Inflammatory macrophage treated with lipopolysaccharide for 4 hours (primary cell): ENCODE data around the gene PAK5.

Source experiments
- DNase-seq: peaks from one replicate; pipeline ENCODE4 v3.0.0-alpha.2; 2020

PAK5 gene

GRCh38 chr20:9838378-9839295 is at the start of gene PAK5:
PAK5 (minus strand) TSS chr20:9839076; CDS start chr20:9644328, 194,748 bp downstream.
- no peak for DNase-seq

- no peak for DNase-seq
Measured at GRCh38 chr20:9887706-9888105, 48.8 kb upstream of the PAK5 start.

DNA sequence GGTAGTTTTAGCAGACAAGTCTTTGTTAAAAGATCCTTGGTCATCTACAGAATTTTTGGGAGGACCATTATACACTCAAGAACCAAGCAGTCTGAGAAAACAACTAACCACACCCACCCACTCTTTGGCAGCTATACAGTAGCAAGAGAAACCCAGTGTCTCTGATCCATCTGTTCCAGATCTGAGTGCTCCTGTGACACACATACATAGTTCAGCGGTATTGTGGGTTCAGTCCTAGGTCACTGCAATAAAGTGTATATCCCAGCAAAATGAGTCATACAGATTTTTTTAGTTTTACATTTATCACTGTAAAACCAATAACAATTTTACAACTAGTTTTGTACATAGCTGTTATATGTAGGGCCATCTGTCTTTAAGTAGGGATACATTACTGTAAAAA is 47.4 kb upstream of the PAK5 start:
- DNase-seq: no peak

GRCh38 chr20:9884666-9885065 is 45.8 kb upstream of the PAK5 start:
- DNase-seq: no peak

- no peak for DNase-seq
Measured at GRCh38 chr20:9884061-9884460, 45.2 kb upstream of the PAK5 start.

- DNase-seq: no peak
Measured at GRCh38 chr20:9877932-9878495, 39.1 kb upstream of the PAK5 start.

DNA sequence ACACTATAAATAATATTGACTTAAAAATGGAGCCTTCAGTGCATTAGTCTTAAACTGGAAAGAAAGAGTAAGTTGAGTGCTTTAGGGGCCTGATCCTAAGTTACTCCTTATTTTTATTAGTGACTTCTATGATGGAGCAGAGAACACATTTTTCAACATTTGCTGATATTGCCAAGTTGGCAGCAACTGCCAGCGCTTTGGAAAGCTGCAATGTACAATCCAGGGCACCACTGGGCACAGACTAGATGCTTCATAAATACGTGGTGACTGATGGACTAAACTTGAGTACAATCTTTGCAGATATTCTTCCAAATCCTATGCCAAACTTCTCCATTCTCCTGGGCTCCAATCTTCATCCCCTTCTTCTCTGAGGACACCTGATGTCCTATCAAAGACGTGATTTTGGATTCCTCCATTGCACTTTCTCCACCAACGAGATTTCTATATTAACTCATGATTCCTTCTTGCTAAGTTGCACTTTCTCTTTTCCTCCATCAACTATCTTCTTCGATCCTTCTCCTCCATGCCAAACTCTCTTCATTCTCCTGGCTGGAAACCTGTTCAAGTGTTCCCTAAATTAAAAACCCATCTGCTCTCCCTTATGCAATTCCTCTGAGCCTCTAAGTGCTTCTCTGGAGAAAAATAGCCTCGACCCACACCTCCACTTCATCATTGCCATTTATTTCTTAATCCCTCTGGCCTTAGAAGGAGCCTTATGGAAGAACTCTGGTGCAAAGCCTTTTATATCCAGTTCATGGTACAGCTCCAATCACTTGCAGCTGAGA is 28.5 kb upstream of the PAK5 start:
- no peak for DNase-seq

GRCh38 chr20:9852566-9852965 is 13.7 kb upstream of the PAK5 start:
- no peak for DNase-seq

DNA sequence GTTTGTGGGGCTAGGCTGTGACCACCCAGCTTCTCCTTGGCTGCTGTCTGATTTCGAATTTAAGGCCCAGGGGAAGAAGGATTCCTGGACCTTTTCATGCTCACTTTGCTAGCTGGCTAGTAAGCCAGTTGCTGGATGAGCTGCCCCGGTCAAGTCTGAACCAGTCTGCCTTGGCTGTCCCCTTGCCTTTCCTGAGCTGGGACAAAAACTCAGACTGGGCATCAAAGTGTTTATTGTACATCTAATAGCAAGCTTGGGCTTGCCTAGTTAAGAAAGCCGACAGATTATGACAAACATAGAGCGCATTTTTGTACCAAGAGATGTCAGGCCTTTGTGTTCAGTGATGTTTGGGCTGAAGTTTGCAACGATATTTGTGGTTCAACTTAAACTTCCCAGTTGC is 750 bp upstream of the PAK5 start:
- no peak for DNase-seq

- no peak for DNase-seq
Measured at GRCh38 chr20:9838035-9838377, 870 bp downstream of the PAK5 start.

GRCh38 chr20:9837634-9838033 is 1.2 kb downstream of the PAK5 start:
- no peak for DNase-seq

GRCh38 chr20:9835302-9835701 is 3.6 kb downstream of the PAK5 start:
- DNase-seq: no peak

- no peak for DNase-seq
Measured at GRCh38 chr20:9831032-9831431, 7.8 kb downstream of the PAK5 start.

DNA sequence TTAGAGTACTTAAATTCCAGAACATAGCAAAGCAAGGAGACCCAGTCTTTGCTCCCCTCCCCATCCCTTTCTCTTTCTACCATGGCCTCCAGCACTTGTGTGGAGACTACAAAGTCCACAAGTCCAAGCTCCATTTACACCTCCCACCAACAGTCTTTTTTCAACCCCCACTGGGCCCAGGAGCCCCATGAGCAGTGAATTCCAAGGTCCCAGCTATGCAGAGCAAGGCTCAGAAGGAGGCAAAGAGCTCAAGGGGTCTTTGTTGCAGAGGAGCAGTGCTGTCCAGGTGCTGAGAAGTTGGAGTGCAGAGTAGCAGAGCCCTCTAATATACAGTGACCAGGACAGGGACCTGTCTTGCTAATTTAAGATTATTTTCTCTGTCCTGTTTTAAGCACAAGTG is 9.0 kb downstream of the PAK5 start:
- no peak for DNase-seq

DNA sequence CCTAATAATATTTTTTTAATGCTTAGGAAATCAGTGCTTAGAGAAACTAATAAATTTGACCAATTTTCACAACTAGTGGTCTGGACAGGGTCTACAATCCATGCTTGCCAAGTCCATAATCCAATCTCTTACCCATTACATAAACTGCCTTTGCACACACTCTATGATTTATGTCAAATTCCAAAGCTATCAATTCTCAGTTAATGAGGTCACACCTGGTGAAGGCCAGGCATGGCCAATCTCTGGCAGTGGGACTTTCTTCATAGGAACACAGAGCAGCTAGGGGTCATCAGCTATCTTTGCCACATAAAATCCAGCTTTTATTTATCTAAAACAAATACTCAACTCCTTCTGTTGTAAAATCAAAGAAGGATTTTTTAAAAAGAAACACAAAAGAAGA is 21.2 kb downstream of the PAK5 start:
- DNase-seq: no peak

DNA sequence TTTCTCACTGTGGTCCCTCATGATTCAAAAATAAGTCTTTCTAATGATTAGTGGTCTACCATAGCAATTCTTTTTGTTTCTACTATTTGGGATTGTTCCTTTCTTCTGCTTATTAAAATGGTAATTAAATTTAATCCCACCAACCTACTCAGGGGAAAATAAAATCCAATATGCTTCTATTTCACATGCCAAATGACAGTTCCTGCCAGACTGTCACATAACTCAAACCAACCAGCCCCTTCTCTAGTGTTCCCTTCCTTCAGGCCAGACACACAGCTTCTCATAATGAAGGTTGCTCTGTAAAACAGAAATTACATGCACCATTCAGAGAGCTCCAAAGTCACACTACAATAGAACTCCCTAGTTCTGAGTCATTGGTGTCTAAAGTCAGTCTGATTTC is 23.2 kb downstream of the PAK5 start:
- DNase-seq: no peak

DNA sequence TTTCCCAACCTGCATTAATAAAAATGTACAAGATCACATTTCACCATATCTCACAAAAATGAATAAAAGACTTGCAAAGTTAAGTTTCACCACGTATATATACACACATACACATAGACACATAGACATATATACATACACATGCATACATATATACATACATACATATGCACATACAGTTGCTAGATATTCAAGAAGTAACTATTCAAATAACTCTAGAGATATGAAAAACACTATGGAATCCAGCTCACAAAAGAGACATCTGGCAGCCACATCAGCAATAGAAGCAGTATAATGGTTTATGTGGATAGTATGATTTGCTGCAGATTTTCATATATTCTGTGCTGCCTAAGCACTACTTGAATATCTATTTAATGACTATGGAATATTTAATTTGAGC is 28.1 kb downstream of the PAK5 start:
- no peak for DNase-seq

- no peak for DNase-seq
Measured at GRCh38 chr20:9809271-9809670, 29.6 kb downstream of the PAK5 start.

DNA sequence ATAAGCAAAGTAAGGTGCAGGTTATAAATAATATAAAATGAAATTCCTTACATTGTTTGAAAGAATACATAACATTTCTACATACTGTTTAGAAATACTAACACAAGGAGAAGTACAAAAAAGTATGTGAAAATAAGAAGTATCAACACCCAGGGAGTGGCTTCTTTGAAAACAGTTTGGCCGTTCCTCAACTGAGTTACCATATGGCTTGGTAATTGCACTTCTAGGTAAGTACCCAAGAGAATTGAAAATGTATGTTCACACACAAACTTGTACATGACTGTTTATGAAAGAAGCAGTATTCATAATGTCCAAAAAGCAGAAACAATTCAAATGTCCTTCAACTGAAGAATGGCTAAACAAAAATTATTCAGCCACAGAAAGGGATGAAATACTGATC is 30.7 kb downstream of the PAK5 start:
- DNase-seq: no peak

GRCh38 chr20:9807136-9807535 is 31.7 kb downstream of the PAK5 start:
- DNase-seq: no peak

DNA sequence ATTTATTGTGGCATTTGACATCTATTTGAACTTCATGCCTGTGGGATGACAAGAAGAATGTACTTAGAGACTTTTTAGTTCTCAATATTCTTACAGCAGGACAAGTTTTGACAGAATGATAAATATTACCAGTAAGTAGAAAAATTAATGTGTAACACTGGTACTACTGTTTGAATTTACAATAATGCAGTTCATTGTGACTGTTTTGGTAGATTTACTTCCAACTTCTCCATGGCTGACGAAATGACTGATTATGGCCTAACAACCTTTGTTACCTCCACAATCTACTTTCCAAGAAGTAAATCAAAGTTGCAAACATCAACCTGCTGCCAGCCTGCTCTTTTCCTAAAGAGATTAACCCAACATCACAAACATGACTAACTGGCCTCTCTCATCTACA is 38.5 kb downstream of the PAK5 start:
- DNase-seq: no peak

- no peak for DNase-seq
Measured at GRCh38 chr20:9794831-9795230, 44.0 kb downstream of the PAK5 start.

DNA sequence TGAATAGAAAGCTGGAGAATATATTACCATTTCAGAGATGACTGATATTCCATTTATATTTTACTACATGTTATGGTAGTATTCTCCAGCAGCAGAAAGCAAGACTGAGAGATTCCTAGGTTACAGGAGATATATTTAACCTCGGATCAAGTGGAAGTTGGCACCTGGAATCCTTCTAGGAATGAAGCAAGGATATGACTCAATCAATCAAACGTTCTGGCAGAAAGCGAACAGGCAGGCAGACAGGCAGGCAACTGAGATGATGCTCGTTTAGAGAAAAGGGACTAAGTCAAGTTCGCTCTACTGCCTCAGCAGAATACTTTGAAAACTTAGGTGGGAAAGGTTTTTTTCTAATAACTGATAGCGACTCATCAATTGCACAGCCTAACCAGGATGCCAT is 46.2 kb downstream of the PAK5 start:
- DNase-seq: no peak

DNA sequence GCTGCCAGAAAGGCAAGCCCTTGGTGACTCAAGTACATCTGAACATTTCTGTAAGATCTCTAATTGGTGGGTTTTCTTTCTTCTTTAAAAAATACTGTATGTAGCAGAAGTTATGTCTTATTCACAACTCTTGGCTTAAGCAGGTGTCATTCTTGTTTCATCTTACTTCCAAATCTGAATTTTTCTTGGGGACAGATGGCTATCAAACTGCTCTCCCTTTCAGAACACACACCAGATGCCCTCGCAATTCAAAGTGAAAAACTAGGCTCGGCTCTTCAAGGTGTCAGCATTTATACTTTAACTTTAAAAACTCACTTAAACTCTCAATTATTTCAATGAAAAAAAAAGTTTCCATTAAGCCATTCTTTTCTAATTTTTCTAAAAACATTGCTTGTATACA is 49.7 kb downstream of the PAK5 start:
- DNase-seq: no peak
